CD4-positive, alpha-beta T cell (primary cell): ENCODE results near the gene DEPDC7. TPM values are rescaled to one million over a fixed set of nuclear protein-coding genes. Genes with fewer than 3 reads are reported as not detected.

ENCODE experiments used
- ATAC-seq: fragments of 200-7000 bp; cut with Tn5 transposase; one replicate; pipeline ENCODE4 v1.10.0; 2022; ENCODE audit warnings: mild to moderate bottlenecking; ENCODE audit not compliant: poor library complexity
- CTCF ChIA-PET: fragments of 350-600 bp; sonication (Branson Sonifier 250); formaldehyde crosslinking; loops from one replicate; lab custom pipeline; 2021; ENCODE audit warnings: antibody characterized with exemption, inconsistent platforms; lab: Charles Lee
- POLR2A ChIA-PET: fragments of 350-600 bp; sonication (Branson Sonifier 250); formaldehyde crosslinking; loops from one replicate; lab custom pipeline; 2021; ENCODE audit warnings: antibody characterized with exemption, inconsistent platforms; lab: Charles Lee
- DNase-seq, 14 experiments: peaks; one replicate each; pipeline ENCODE4 v3.0.0-alpha.2; 2013 to 2020; ENCODE audit warnings: mixed read lengths in 2 of 14
- H3K27ac ChIP-seq, 2 donors: one replicate each; pipeline versions ENCODE4 v1.5.1 to v1.7.0; 2013; ENCODE audit warnings: low read length in 2 of 2, low read depth in 1 of 2, mild to moderate bottlenecking in 1 of 2
- H3K27me3 ChIP-seq, 2 experiments: 1 replicate in 1 of 2; 2 replicates in 1 of 2; pipeline versions ENCODE4 v1.6.1 to v1.7.0; 2013; ENCODE audit warnings: low read length in 2 of 2, control low read depth in 1 of 2, mild to moderate bottlenecking in 1 of 2, moderate library complexity in 1 of 2; ENCODE audit not compliant: insufficient read depth in 2 of 2, control insufficient read depth in 1 of 2
- H3K36me3 ChIP-seq: one replicate; pipeline ENCODE4 v1.6.1; 2013; ENCODE audit warnings: low read length, control low read depth; ENCODE audit not compliant: insufficient read depth
- H3K4me1 ChIP-seq: one replicate; pipeline ENCODE4 v1.6.1; 2013; ENCODE audit warnings: low read length, control low read depth; ENCODE audit not compliant: insufficient read depth
- H3K4me3 ChIP-seq: one replicate; pipeline ENCODE4 v1.5.1; 2013; ENCODE audit warnings: mild to moderate bottlenecking, low read length, moderate library complexity
- H3K9me3 ChIP-seq, 2 experiments: 1 replicate in 1 of 2; 2 replicates in 1 of 2; pipeline versions ENCODE4 v1.6.1 to v1.7.0; 2013; ENCODE audit warnings: low read length in 2 of 2, mild to moderate bottlenecking in 2 of 2, control low read depth in 1 of 2, moderate library complexity in 1 of 2; ENCODE audit not compliant: control insufficient read depth in 1 of 2, insufficient read depth in 1 of 2
- H3K27ac Mint-ChIP-seq: one replicate; pipeline ENCODE4 v1.8.0; 2020; ENCODE audit warnings: mixed read lengths
- H3K27me3 Mint-ChIP-seq: one replicate; pipeline ENCODE4 v1.8.0; 2021; ENCODE audit warnings: mixed read lengths
- H3K36me3 Mint-ChIP-seq: one replicate; pipeline ENCODE4 v1.8.0; 2021; ENCODE audit warnings: low read depth, mixed read lengths
- H3K4me1 Mint-ChIP-seq: one replicate; pipeline ENCODE4 v1.8.0; 2021; ENCODE audit warnings: low read depth, mixed read lengths
- H3K4me3 Mint-ChIP-seq: one replicate; pipeline ENCODE4 v1.8.0; 2020; ENCODE audit warnings: mild to moderate bottlenecking, mixed read lengths
- H3K9me3 Mint-ChIP-seq: one replicate; pipeline ENCODE4 v1.8.0; 2020; ENCODE audit warnings: mixed read lengths
- CTCF ChIP-seq: fragments of 200-600 bp; IDR thresholded peaks from one replicate; pipeline ENCODE4 v1.8.0; 2022; ENCODE audit warnings: antibody characterized with exemption, mild to moderate bottlenecking
- intact Hi-C, 2 experiments: fragments of 100-400 bp; cut with DNase I in 1 of 2; cut with micrococcal nuclease in 1 of 2; formaldehyde crosslinking; loops; one replicate each; pipeline versions ENCODE4 v1.15.1 to v1.9.0; 2023 to 2025; cut with DNase I, micrococcal nuclease
- total RNA-seq, 174 experiments: library from RNA in 2 of 174; stranded (reverse) in 2 of 174; gene quantifications; one replicate each; pipeline ENCODE4 v1.2.3 and lab custom pipeline; 2021 to 2026

Gene DEPDC7
- total RNA-seq, 2 experiments from 2014 or later = 2.9 to 3.1 TPM

- ChIA-PET POLR2A (interaction anchor here (0.6 to 1.2 kb wide), 2 partner anchors 13 to 36 kb away, joined by 3 to 5 read pairs; partner anchors contain the start of gene TCP11L1), CTCF (interaction anchor here (0.7 kb wide), 1 partner anchor 206 kb away, joined by 4 read pairs; no protein-coding TSS in a partner anchor)
- no peak for ATAC-seq
- H3K27me3 ChIP-seq = no peaks in the 10 kb centered on the region
- Mint-ChIP-seq H3K36me3 (peaks cover 34% of the 10 kb centered on the region), H3K27me3 (no peaks in the 10 kb centered on the region), H3K27ac (no peak overlapping the region), H3K9me3 (no peaks in the 10 kb centered on the region), H3K4me3 (no peak overlapping the region), H3K4me1 (peaks cover 4% of the 10 kb centered on the region)
- H3K4me1 ChIP-seq = no peaks in the 10 kb centered on the region
- intact Hi-C loops = no loop called here
- peak in 1 of 14 experiments; percentile 8 for DNase-seq
- no peaks in the 10 kb centered on the region for H3K9me3 ChIP-seq
- no peak overlapping the region for H3K27ac ChIP-seq
- no peak for TF ChIP-seq CTCF
- no peak overlapping the region for H3K4me3 ChIP-seq
- H3K36me3 ChIP-seq = peaks cover 27% of the 10 kb centered on the region
Observed at GRCh38 chr11:33052231-33052630, 36.6 kb downstream of the DEPDC7 start.

DNA sequence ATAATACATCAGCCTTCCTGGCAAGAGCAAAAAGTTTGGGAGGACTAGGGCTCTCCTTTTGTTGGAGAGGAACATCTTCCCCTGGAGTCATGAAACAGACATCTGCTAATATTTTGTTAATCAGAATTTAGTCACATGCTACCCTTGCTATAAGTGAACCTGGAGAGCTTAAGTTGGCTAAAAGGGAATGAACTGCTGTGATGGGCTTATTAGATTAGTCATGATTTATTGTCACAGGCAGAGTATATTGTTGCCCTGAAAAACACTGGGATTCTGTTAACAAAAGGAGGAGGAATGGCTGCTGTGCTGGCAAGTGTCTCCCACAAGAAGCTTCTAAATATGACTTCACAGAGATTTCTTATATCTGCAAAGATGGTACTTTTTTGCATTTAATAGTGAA lies 39.7 kb downstream of the DEPDC7 start:
- peaks cover 34% of the 10 kb centered on the region for H3K36me3 ChIP-seq
- Mint-ChIP-seq H3K4me3 (no peak overlapping the region), H3K4me1 (peaks cover 10% of the 10 kb centered on the region), H3K27ac (no peak overlapping the region), H3K27me3 (no peaks in the 10 kb centered on the region), H3K36me3 (peaks cover 30% of the 10 kb centered on the region), H3K9me3 (no peaks in the 10 kb centered on the region)
- DNase-seq (no peak), ATAC-seq (no peak)
- H3K4me1 ChIP-seq = no peaks in the 10 kb centered on the region
- intact Hi-C loops = no loop called here
- ChIA-PET CTCF (interaction anchor here (2.7 kb wide), 1 partner anchor 10 kb away, joined by 12 read pairs; no protein-coding TSS in a partner anchor), POLR2A (no interaction called here)
- no peak overlapping the region for H3K4me3 ChIP-seq
- TF ChIP-seq CTCF = no peak
- no peaks in the 10 kb centered on the region for H3K9me3 ChIP-seq
- no peaks in the 10 kb centered on the region for H3K27me3 ChIP-seq
- no peak overlapping the region for H3K27ac ChIP-seq

GRCh38 chr11:33057284-33057683 lies 41.6 kb downstream of the DEPDC7 start:
- Histone ChIP-seq H3K9me3 (no peaks in the 10 kb centered on the region), H3K36me3 (peaks cover 34% of the 10 kb centered on the region), H3K27me3 (no peaks in the 10 kb centered on the region), H3K4me3 (no peak overlapping the region), H3K4me1 (no peaks in the 10 kb centered on the region), H3K27ac (no peak overlapping the region)
- CTCF ChIA-PET = interaction anchor here (1.6 to 1.9 kb wide), 2 partner anchors 8 to 18 kb away, joined by 4 to 6 read pairs; partner anchors contain the start of gene TCP11L1
- Mint-ChIP-seq H3K9me3 (no peaks in the 10 kb centered on the region), H3K27ac (no peak overlapping the region), H3K36me3 (peaks cover 37% of the 10 kb centered on the region), H3K4me3 (no peak overlapping the region), H3K27me3 (no peaks in the 10 kb centered on the region), H3K4me1 (peaks cover 14% of the 10 kb centered on the region)
- POLR2A ChIA-PET = interaction anchor here (0.6 kb wide), 1 partner anchor 35 kb away, joined by 3 read pairs; no protein-coding TSS in a partner anchor
- intact Hi-C loops = no loop called here
- TF ChIP-seq CTCF = no peak
- DNase-seq = no peak
- ATAC-seq = no peak
